ENCODE results near the gene AGRP. TPM values are rescaled to one million over a fixed set of nuclear protein-coding genes. Genes with fewer than 3 reads are reported as not detected.

AGRP gene
- total and polyA plus RNA-seq, 2 donors from 2014 or later: 2.7 TPM; not detected in 1

DNA sequence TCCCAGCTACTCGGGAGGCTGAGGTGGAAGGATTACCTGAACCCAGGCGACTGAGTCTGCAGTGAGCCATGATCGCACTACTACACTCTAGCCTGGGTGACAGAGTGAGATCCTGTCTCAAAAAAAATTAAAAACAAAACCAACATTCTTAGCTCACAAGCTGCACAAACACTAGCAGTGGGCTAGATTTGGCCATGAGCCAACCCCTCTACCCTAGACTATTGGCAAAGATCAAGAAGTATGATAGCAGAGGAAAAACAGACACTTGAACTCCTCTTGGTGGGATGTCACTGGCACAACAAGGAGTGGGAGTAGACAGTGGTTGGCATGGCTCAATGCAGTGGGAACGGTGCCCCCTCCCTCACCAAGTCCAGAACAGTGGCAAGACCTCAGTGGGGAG, 25.7 kb upstream of the AGRP start:
- DNase-seq (no peak), FAIRE-seq (no peak)
- no peaks in the 10 kb centered on the region for H3K9me3 ChIP-seq (ENCODE audit: control insufficient read depth in 2 of 3, insufficient read depth in 1 of 3, low read length in 3 of 3)
- H3K27ac ChIP-seq (ENCODE audit: low read depth in 2 of 2, low read length in 2 of 2): no peak overlapping the region
- H3K36me3 ChIP-seq (ENCODE audit: control insufficient read depth in 2 of 3, insufficient read depth in 3 of 3, low read length in 3 of 3): no peaks in the 10 kb centered on the region
- no peaks in the 10 kb centered on the region for H3K27me3 ChIP-seq (ENCODE audit: control insufficient read depth, insufficient read depth, low read length)
- H3K4me3 ChIP-seq (ENCODE audit: low read length in 3 of 3): no peak overlapping the region
- intact Hi-C loops (cut with DNase I): no loop called here
- H3K4me1 ChIP-seq (ENCODE audit: control insufficient read depth in 2 of 3, insufficient read depth in 2 of 3, low read depth in 1 of 3, low read length in 3 of 3): peaks cover 0 to under 1% (median 0%) of the 10 kb centered on the region in 3 donors
- TF ChIP-seq, protein P1, sequence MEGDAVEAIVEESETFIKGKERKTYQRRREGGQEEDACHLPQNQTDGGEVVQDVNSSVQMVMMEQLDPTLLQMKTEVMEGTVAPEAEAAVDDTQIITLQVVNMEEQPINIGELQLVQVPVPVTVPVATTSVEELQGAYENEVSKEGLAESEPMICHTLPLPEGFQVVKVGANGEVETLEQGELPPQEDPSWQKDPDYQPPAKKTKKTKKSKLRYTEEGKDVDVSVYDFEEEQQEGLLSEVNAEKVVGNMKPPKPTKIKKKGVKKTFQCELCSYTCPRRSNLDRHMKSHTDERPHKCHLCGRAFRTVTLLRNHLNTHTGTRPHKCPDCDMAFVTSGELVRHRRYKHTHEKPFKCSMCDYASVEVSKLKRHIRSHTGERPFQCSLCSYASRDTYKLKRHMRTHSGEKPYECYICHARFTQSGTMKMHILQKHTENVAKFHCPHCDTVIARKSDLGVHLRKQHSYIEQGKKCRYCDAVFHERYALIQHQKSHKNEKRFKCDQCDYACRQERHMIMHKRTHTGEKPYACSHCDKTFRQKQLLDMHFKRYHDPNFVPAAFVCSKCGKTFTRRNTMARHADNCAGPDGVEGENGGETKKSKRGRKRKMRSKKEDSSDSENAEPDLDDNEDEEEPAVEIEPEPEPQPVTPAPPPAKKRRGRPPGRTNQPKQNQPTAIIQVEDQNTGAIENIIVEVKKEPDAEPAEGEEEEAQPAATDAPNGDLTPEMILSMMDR (IDR thresholded peaks at IDR 0.05; ENCODE audit: borderline replicate concordance, extremely low read depth, insufficient read depth): no peak
- no peak overlapping the region for H3K9ac ChIP-seq (ENCODE audit: low read length in 3 of 3)

DNA sequence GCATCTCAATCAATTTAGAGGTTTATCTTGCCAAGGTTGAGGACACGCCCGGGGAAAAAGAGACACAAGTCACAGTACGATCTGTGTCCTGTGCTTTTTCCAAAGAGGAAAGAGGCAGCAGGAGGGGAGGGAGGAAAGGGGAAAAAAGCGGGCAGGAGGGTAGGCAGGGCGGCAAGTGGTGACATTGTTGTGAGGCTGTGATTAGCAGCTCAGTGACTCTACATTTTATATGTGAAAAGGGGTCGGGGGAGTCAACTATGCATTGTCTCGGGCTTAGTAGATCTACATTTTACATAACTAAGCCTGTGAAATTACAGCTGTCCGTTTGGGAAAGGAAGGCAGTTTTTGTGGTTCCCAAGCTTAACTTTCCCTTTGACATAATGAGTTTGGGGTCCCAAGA, 23.1 kb upstream of the AGRP start:
- no peak for FAIRE-seq
- H3K4me1 ChIP-seq (ENCODE audit: control insufficient read depth in 2 of 3, insufficient read depth in 2 of 3, low read depth in 1 of 3, low read length in 3 of 3): peaks cover 0 to 6% (median 0%) of the 10 kb centered on the region in 3 donors
- H3K9me3 ChIP-seq (ENCODE audit: control insufficient read depth in 2 of 3, insufficient read depth in 1 of 3, low read length in 3 of 3): no peaks in the 10 kb centered on the region
- no peaks in the 10 kb centered on the region for H3K36me3 ChIP-seq (ENCODE audit: control insufficient read depth in 2 of 3, insufficient read depth in 3 of 3, low read length in 3 of 3)
- no peak overlapping the region for H3K27ac ChIP-seq (ENCODE audit: low read depth in 2 of 2, low read length in 2 of 2)
- H3K27me3 ChIP-seq (ENCODE audit: control insufficient read depth, insufficient read depth, low read length): no peaks in the 10 kb centered on the region
- no peak for DNase-seq
- no peak overlapping the region for H3K9ac ChIP-seq (ENCODE audit: low read length in 3 of 3)
- intact Hi-C loops (cut with DNase I): no loop called here
- TF ChIP-seq, protein P1 (IDR thresholded peaks at IDR 0.05; ENCODE audit: borderline replicate concordance, extremely low read depth, insufficient read depth): no peak
- no peak overlapping the region for H3K4me3 ChIP-seq (ENCODE audit: low read length in 3 of 3)

DNA sequence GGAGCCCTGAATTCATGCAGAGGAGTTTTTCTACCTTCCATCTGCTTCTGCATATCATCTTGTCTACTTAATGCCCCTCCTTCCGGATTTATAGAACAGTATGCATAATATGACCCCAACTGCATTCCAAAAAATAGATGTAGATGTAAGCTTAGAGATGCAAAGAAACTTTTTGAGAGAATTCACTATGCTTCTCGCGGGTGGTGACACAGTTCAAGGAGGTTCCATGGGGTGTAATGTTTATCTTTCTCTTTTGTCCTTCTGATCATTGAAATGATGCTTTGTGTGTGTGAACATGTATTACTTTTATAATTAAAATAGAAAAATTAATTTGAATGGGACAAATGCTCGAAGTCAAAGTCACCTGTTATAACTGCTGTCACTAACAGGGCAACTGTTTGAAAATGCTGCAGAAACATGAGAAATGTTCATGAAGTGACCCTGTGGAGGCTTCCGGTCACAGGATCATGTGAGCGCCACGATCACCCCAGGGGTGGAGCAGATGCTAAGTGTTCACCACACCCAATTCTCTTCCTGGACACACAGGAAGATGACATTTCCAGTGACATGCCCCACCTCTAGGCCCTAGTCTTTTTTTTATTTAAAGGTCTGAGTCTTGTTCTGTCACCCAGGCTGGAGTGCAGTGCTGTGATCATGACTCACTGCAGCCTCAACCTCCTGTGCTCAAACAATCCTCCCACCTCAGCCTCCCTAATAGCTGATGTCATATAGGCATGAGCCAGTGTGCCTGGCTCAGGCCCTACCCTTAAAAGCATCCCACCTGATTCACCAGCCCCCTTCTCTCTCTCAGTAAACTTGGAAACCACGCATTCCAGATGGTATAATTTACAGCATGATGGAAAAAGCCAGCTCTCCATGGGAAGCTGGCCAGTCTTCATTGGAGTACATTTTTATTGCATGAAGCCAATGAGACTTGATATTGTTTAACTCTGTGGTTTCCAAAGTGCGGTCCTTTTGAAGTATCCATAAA, 21.0 kb upstream of the AGRP start:
- no peaks in the 10 kb centered on the region for H3K27me3 ChIP-seq (ENCODE audit: control insufficient read depth, insufficient read depth, low read length)
- H3K4me3 ChIP-seq (ENCODE audit: low read length in 3 of 3): no peak overlapping the region
- DNase-seq (peak in 1 of 5 donors; percentile 80), FAIRE-seq (no peak)
- H3K4me1 ChIP-seq (ENCODE audit: control insufficient read depth in 2 of 3, insufficient read depth in 2 of 3, low read depth in 1 of 3, low read length in 3 of 3): peaks cover 0 to 6% (median 0%) of the 10 kb centered on the region in 3 donors
- no peaks in the 10 kb centered on the region for H3K36me3 ChIP-seq (ENCODE audit: control insufficient read depth in 2 of 3, insufficient read depth in 3 of 3, low read length in 3 of 3)
- no peaks in the 10 kb centered on the region for H3K9me3 ChIP-seq (ENCODE audit: control insufficient read depth in 2 of 3, insufficient read depth in 1 of 3, low read length in 3 of 3)
- H3K9ac ChIP-seq (ENCODE audit: low read length in 3 of 3): no peak overlapping the region
- TF ChIP-seq, protein P1 (IDR thresholded peaks at IDR 0.05; ENCODE audit: borderline replicate concordance, extremely low read depth, insufficient read depth): no peak
- intact Hi-C loops (cut with DNase I): no loop called here
- H3K27ac ChIP-seq (ENCODE audit: low read depth in 2 of 2, low read length in 2 of 2): peak overlapping the region in 1 of 2 donors; percentile 23
